Urinary bladder (tissue), 4 donors: ENCODE data around the gene PASD1. TPM values are rescaled to one million over a fixed set of nuclear protein-coding genes. Genes with fewer than 3 reads are reported as not detected.
"Not testable (repeated sequence)": the region's sequence is repeated elsewhere in the genome, so short reads cannot be mapped to it uniquely, and the experiment has no call there.

Source experiments
- DNase-seq: peaks from one replicate; pipeline ENCODE4 v3.0.0-alpha.2; 2015; ENCODE audit errors: extremely low spot score
- H3K27ac ChIP-seq: one replicate; pipeline ENCODE4 v1.5.1; 2013; ENCODE audit warnings: low read depth, mild to moderate bottlenecking, moderate library complexity
- H3K36me3 ChIP-seq: one replicate; pipeline ENCODE4 v1.6.1; 2013; ENCODE audit warnings: mild to moderate bottlenecking, moderate library complexity; ENCODE audit not compliant: insufficient read depth
- H3K4me1 ChIP-seq: one replicate; pipeline ENCODE4 v1.6.1; 2013; ENCODE audit warnings: mild to moderate bottlenecking, moderate library complexity; ENCODE audit not compliant: insufficient read depth
- H3K4me3 ChIP-seq: one replicate; pipeline ENCODE4 v1.5.1; 2013; ENCODE audit warnings: low read depth, low read length
- WGBS: extraction: QIAGEN DNeasy Blood & Tissue Kit; methylation state at CpG from one replicate; pipeline ENCODE4 v1.1.7; 2013; 5-methylcytosine and 5-hydroxymethylcytosine counted together
- polyA plus RNA-seq: library from polyadenylated mRNA; stranded (reverse); fragments of 200-250 nt; gene quantifications from one replicate; pipeline ENCODE4 v1.2.3, GENCODE V29; 2013
- total RNA-seq: library from RNA; depleted of rRNA; stranded (reverse); fragments of >200 nt; gene quantifications from one replicate; pipeline ENCODE4 v1.2.3, GENCODE V29; 2014
- donor health status: healthy with polysubstance abuse.
- donor health status: healthy.

The PASD1 gene
- total and polyA plus RNA-seq, 2 donors = not detected

DNA sequence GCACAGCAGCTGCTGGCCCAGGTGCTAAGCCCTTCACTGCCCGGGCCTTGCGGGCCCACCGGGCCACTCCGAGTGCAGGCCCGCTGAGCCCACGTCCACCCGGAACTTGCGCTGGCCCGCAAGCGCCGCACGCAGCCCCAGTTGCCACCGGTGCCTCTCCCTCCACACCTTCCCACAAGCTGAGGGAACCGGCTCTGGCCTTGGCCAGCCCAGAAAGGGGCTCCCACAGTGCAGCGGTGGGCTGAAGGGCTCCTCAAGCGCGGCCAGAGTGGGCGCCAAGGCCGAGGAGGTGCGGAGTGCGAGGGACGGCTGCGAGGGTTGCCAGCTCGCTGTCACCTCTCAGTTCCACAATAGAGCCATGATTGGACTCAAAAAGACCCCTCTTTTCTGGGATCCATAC lies 472 bp upstream of the PASD1 start:
- not testable (repeated sequence) for H3K36me3 ChIP-seq, H3K4me3 ChIP-seq, DNase-seq, H3K27ac ChIP-seq, H3K4me1 ChIP-seq
- WGBS = 97% methylated on average over 24 of the region's 24 CpGs

DNA sequence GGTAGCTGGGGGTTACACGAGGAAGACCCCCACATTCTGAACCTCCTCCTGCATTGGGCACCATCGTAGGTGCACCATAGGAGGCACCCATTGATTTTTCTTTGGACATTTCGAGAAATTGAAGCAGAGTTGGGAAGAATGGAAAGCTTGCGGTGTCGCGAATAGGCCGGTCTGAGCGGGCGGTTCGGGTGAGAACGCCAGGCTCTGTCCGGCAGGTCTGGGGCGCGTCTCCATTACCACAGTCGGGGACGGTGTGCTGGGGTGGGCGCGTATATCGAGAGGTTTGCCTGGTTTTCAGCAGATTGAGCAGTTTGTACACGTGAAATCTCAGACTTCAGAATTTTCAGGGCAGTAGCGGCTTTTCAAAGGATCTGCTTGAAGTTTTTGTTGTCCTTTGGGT lies 560 bp downstream of the PASD1 start:
- Histone ChIP-seq H3K36me3 (no peaks in the 10 kb centered on the region), H3K4me3 (no peak overlapping the region), H3K27ac (no peak overlapping the region), H3K4me1 (no peaks in the 10 kb centered on the region)
- DNase-seq = no peak
- 96% methylated on average over 21 of the region's 21 CpGs for WGBS

DNA sequence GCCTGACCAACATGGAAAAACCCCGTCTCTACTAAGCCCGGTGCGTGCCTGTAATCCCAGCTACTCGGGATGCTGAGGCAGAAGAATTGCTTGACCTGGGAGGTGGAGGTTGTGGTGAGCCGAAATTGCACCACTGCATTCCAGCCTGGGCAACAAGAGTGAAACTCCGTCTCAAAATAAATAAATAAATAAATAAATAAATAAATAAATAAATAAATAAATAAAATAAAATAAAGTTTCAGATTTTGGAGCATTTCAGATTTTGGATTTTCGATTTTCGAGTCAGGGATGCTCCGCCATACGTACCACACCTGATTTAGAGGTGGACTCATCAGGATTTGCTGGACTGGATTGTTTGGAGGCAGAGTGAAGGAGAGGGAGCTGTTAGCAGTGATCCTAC lies 3.4 kb downstream of the PASD1 start:
- not testable (repeated sequence) for DNase-seq, H3K27ac ChIP-seq, H3K4me1 ChIP-seq, H3K36me3 ChIP-seq, H3K4me3 ChIP-seq
- 91% methylated on average over 10 of the region's 10 CpGs for WGBS

DNA sequence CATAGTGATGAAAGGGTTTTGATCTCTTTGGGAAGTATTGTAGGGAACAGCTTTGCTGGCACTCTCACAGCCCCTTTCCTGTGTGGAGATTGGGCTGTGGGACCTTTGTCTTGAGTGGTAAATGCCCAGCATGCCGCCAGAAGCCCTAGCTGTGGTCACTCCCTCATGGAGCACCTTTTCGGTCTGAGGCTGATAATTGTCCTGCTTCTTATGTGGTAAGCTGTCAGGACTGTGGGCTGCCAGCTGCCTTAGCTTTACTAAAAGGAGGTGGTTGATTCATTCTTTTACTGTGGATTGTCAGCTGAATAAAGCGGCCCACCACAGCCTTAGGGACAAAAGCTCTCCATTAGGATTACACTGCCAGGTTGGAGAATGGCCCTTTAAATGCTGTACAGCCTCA lies 7.1 kb downstream of the PASD1 start:
- no peak for DNase-seq
- no peaks in the 10 kb centered on the region for H3K4me1 ChIP-seq
- WGBS = 75% methylated on average over 3 of the region's 3 CpGs
- H3K36me3 ChIP-seq = no peaks in the 10 kb centered on the region
- no peak overlapping the region for H3K4me3 ChIP-seq
- no peak overlapping the region for H3K27ac ChIP-seq

DNA sequence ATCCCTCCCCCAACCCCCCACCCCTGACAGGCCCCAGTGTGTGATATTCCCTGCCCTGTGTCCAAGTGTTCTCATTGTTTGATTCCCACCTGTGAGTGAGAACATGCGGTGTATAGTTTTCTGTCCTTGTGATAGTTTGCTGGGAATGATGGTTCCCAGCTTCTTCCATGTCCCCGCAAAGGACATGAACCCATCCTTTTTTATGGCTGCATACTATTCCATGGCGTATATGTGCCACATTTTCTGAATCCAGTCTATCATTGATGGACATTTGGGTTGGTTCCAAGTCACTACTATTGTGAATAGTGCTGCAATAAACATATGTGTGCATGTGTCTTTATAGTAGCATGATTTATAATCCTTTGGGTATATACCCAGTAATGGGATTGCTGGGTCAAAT lies 29.9 kb downstream of the PASD1 start:
- DNase-seq, H3K36me3 ChIP-seq, H3K4me3 ChIP-seq, H3K4me1 ChIP-seq, H3K27ac ChIP-seq: not testable (repeated sequence)
- WGBS = 95% methylated on average over 3 of the region's 3 CpGs

DNA sequence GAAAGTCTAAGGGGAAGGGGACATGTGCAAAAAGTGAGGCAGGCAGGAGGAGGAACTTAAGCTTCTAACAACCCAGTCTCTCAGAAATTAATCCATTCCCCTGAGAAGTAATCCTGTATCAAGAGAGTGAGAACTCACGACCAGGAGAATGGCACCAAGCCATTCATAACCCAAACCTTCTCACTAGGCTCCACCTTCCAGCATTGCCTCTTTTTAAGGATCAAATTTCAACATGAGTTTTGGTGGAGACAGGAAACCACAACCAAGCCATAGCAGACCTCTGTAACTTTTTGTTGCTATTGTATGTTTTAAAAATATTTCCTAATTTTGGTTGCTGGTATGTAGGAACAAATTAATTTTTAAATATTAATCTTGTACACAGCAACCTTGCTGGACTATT lies 32.8 kb downstream of the PASD1 start:
- Histone ChIP-seq H3K4me1 (no peaks in the 10 kb centered on the region), H3K36me3 (no peaks in the 10 kb centered on the region), H3K4me3 (no peak overlapping the region), H3K27ac (no peak overlapping the region)
- whole genome bisulfite sequencing = 3% methylated on average over 1 of the region's 1 CpG
- DNase-seq = no peak

DNA sequence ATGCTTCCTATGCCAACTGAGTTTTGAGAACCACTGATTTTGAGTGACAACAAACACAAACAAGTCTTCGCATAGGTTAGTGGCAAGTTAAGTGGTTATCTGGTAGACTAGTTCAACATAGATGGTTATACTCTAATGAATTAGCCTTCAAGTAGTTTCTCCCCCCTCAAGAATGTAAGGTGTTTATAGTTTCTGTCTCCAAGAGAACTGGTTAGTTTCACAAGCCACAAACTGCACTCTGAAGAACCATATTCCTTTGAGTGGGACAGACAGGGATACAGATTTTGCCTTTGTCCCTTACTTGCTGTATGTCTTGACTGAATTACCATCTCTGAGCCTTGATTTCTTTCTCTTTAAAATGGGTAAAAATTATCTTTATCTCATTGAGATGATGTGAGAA lies 41.5 kb downstream of the PASD1 start:
- WGBS = 62% methylated on average over 1 of the region's 1 CpG
- H3K27ac ChIP-seq = no peak overlapping the region
- H3K36me3 ChIP-seq = no peaks in the 10 kb centered on the region
- no peak for DNase-seq
- no peaks in the 10 kb centered on the region for H3K4me1 ChIP-seq
- no peak overlapping the region for H3K4me3 ChIP-seq

DNA sequence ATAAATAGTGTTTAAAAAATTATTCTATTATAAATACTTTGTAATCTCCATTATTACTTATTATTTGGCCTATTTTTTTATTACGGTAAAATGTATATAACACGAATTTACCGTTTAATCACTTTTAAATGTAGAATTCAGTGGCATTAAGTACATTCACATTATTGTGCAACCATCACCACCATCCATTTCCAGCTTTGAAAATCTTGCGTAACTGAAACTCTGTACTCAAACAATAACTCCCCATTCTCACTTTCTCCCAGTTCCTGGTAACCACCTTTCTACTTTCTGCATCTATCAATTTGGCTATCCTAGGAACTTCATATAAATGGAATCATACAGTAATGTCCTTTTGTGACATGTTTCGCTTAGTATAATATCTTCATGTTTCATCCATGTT lies 45.7 kb downstream of the PASD1 start:
- no peak for DNase-seq
- 91% methylated on average over 5 of the region's 5 CpGs for WGBS
- no peaks in the 10 kb centered on the region for H3K36me3 ChIP-seq
- H3K27ac ChIP-seq = no peak overlapping the region
- no peak overlapping the region for H3K4me3 ChIP-seq
- no peaks in the 10 kb centered on the region for H3K4me1 ChIP-seq

DNA sequence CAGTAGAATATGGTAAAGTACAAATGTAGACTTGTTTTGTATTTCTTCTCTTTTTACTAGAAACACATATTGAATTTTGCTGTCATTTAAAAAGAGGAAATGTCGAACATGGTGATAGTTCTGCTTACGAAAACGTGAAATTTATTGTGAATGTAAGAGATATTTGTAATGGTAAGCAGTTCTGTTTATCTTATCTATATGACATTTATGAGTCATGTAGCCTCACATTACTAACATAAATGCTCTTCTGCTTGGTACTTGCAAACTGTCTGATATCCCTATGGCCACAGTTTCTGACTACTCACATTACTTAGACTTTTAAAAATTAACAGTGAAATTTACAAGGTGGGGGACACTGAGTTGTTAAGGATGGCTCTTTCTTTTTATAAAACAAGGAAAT lies 57.9 kb downstream of the PASD1 start:
- Histone ChIP-seq H3K27ac (no peak overlapping the region), H3K4me3 (no peak overlapping the region), H3K36me3 (no peaks in the 10 kb centered on the region), H3K4me1 (no peaks in the 10 kb centered on the region)
- DNase-seq = no peak
- 29% methylated on average over 3 of the region's 3 CpGs for WGBS

DNA sequence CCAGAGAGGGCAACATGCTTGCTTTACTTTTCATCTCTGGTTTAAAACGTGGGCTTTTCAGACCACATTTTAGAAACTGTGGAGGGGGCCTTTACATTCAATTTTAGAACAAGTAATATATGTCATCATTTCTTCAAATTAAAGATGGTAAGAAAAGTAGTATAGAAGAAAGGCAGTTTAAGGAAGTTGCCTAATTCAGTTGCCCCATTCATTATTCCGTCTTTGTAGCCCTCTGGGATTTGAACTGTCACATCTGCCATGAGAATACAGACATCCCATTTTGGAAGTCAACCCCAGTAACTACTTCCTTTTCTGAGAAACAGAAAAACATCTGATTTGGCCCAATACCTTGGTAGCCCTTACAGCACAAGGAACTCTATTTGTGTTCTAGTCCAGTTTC lies 61.2 kb downstream of the PASD1 start:
- no peaks in the 10 kb centered on the region for H3K36me3 ChIP-seq
- no peak overlapping the region for H3K4me3 ChIP-seq
- DNase-seq = no peak
- no peaks in the 10 kb centered on the region for H3K4me1 ChIP-seq
- WGBS = 59% methylated on average over 2 of the region's 2 CpGs
- H3K27ac ChIP-seq = no peak overlapping the region

DNA sequence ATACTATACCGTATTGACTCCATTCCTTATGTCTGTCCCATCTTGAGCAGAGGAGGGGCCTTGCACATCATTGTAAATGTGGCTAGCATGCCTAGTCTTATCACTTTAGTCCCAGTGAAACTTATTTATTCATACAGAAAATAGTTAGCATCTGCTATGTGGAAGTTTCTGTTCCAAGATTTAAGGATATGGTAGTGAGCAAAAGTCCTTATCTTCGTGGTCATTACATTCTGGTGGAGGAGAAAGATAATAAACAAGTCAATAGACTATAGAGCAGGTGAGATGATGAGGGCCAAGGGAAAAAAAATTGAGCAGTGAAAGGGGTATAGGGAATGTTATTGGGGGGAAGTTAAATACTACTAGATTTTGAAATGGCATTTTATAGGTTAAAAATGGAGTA lies 68.3 kb downstream of the PASD1 start:
- DNase-seq = no peak
- WGBS = 68% methylated on average over 2 of the region's 2 CpGs
- no peak overlapping the region for H3K4me3 ChIP-seq

DNA sequence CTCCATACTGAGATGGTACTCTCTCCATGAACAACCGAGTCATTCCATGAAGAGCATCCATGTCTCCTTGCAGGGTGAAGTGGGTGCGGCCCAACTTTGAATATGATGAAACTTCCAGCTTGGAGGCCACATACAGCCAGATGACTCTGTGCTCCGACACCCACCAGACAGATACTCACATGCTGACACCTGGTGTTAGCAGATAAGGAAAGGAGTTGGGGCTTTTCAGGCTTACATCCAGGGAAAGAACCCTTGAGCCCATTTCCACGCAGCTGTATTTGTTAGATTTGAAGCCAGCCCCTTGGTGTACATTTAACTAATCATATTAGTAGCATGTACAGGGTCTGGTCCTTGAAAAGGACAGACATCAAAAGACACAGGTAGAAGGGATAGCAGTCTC lies 69.7 kb downstream of the PASD1 start:
- Histone ChIP-seq H3K4me3 (no peak overlapping the region), H3K36me3 (no peaks in the 10 kb centered on the region), H3K27ac (no peak overlapping the region), H3K4me1 (no peaks in the 10 kb centered on the region)
- 73% methylated on average over 4 of the region's 4 CpGs for WGBS
- no peak for DNase-seq

More for the DNA sequence above, 68.3 kb downstream of the PASD1 start:
- no peaks in the 10 kb centered on the region for H3K4me1 ChIP-seq
- H3K36me3 ChIP-seq = no peaks in the 10 kb centered on the region
- no peak overlapping the region for H3K27ac ChIP-seq

DNA sequence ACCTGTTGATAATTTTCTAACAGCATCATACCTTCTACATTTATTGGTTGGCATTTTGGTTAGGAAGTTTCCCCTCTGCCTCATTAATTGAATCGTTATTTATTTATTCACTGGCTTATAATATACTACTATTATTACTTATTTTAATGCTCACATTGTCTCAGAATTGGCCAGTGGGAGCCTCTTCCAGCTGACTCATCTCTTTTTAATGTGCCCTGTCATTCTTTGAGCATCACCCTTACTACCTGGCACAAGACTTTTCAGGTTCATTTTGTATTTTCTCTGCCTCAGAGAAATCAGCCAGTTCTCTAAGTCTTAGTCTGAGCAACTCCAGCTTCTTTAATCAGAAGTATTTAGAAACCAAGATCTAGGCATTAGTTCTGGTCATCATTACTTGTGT lies 71.5 kb downstream of the PASD1 start:
- H3K27ac ChIP-seq = no peak overlapping the region
- no peaks in the 10 kb centered on the region for H3K4me1 ChIP-seq
- H3K4me3 ChIP-seq = no peak overlapping the region
- DNase-seq = no peak
- 73% methylated on average over 1 of the region's 1 CpG for WGBS
- no peaks in the 10 kb centered on the region for H3K36me3 ChIP-seq

DNA sequence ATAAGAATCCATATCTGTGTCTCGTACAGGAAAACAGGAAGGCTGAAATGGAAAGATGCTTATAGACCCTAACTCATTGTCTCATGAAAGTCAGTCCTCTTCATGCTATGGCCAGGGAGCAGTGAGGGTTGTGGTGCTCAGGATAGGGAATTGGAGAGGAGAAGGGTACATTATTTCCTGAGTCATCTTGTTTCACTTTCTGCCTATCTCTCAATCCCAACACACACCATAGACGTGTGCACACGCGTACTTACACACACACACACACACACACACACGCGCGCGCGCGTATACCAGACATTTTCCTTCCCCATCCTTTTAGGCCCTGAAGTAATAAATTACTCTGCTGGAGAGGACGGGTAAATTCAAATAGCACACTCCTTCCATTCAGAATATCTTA lies 78.1 kb downstream of the PASD1 start:
- Histone ChIP-seq H3K4me3 (no peak overlapping the region), H3K4me1 (no peaks in the 10 kb centered on the region), H3K27ac (no peak overlapping the region), H3K36me3 (no peaks in the 10 kb centered on the region)
- no peak for DNase-seq
- 79% methylated on average over 11 of the region's 11 CpGs for WGBS

DNA sequence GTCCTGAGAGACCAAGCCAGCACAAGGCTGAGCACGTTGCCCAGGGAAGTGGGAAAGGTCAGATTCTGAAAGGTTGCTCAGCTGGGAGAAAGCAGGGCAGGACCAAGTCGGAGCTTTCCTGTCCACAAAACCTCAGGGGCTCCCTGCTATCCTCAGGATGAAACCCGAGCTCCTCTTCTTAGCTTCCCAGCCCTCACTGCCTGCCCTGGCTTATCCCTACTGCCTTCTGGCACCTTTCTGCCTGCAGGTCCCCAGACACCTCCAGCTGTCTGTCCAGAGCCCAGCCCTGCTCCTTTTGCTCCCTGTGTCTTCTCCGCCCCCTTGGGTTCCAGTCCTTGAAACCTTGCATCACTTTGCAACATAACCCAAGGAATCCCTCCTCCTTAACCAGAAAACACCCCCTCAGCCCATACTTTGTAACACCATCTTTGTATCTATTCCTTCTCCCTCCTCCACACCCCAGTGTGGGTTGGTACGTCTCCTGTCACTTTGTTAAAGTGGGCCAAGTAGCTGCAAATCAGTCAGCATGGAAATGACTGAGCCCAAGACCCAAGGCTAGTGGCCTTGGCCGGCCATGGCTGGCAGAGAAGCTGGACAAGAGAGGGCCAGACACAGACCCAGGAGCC lies 111.8 kb downstream of the PASD1 start:
- H3K27ac ChIP-seq = no peak overlapping the region
- H3K4me1 ChIP-seq = no peaks in the 10 kb centered on the region
- H3K36me3 ChIP-seq = no peaks in the 10 kb centered on the region
- no peak for DNase-seq
- H3K4me3 ChIP-seq = no peak overlapping the region
- WGBS = 63% methylated on average over 6 of the region's 6 CpGs
